ENCODE results near the gene SNAP29. TPM values are rescaled to one million over a fixed set of nuclear protein-coding genes. Genes with fewer than 3 reads are reported as not detected.

Gene SNAP29
- total RNA-seq, 1 experiment from 2014 or later, result 17.9 TPM

- H3K79me2 ChIP-seq (ENCODE audit: insufficient read depth, low read length), result peaks cover 66% of the 10 kb centered on the region
- H3K27me3 Mint-ChIP-seq (ENCODE audit: low read depth), result no peaks in the 10 kb centered on the region
- peak overlapping the region; percentile 98 to 99 for H3K4me3 Mint-ChIP-seq
- H3K27ac Mint-ChIP-seq, result peak overlapping the region in 2 of 3 experiments; percentile 20 to 70; a peak in 3 of 7 replicates
- no peak overlapping the region for H2BK15ac ChIP-seq (ENCODE audit: low read depth, low read length)
- no peak overlapping the region for H3K14ac ChIP-seq (ENCODE audit: insufficient read depth, low read length)
- H3T11ph ChIP-seq (ENCODE audit: low read length), result no peak overlapping the region
- peaks cover 17 to 42% (median 30%) of the 10 kb centered on the region in 3 experiments for H3K36me3 Mint-ChIP-seq (ENCODE audit: insufficient read depth in 1 of 3, low read depth in 3 of 3)
- no CpG with 5 or more reads among the region's 3 CpGs for WGBS (ENCODE audit: extremely low coverage, insufficient read length, low lambda C conversion rate)
- H2BK120ac ChIP-seq (ENCODE audit: low read depth, low read length, poor library complexity, severe bottlenecking), result no peak overlapping the region
- no peak overlapping the region for H3K18ac ChIP-seq (ENCODE audit: insufficient read length, low read depth, low read length)
- no peak overlapping the region for H4K8ac ChIP-seq (replicated peaks; ENCODE audit: insufficient read length, low read depth, low read length)
- H3K56ac ChIP-seq (ENCODE audit: insufficient read length, low read depth, low read length), result no peak overlapping the region
- H3K27me3 ChIP-seq (ENCODE audit: insufficient read depth, low read length), result no peaks in the 10 kb centered on the region
- no peak overlapping the region for H2BK20ac ChIP-seq (ENCODE audit: low read depth, low read length, poor library complexity, severe bottlenecking)
- H3K9ac ChIP-seq (ENCODE audit: extremely low read depth, insufficient read length, low read length), result peak overlapping the region; percentile 13
- H4K91ac ChIP-seq (ENCODE audit: insufficient read length, low read depth, low read length), result no peak overlapping the region
- H2BK12ac ChIP-seq (ENCODE audit: insufficient read length, low read depth, low read length), result no peak overlapping the region
- H3K4me1 ChIP-seq (ENCODE audit: insufficient read depth, low read length), result peaks cover 5% of the 10 kb centered on the region; the same call in 1 of the 2 replicates
- no peaks in the 10 kb centered on the region for H3K9me3 ChIP-seq (ENCODE audit: control insufficient read depth, low read depth, low read length)
- no peaks in the 10 kb centered on the region for H4K20me1 ChIP-seq (ENCODE audit: control insufficient read depth, insufficient read depth, insufficient read length)
- no peak overlapping the region for H3K23ac ChIP-seq (ENCODE audit: insufficient read length, low read depth, low read length)
- no peak overlapping the region for H4K5ac ChIP-seq (ENCODE audit: insufficient read length, low read depth, low read length)
- H3K4ac ChIP-seq (ENCODE audit: low read depth, low read length), result no peak overlapping the region
- H3K79me1 ChIP-seq (ENCODE audit: insufficient read depth, low read depth, low read length, poor library complexity, severe bottlenecking), result peaks cover 4% of the 10 kb centered on the region
- peaks cover 0 to 2% of the 10 kb centered on the region in 2 experiments; a peak in 3 of 5 replicates for H3K9me3 Mint-ChIP-seq
- TF ChIP-seq, protein P1, sequence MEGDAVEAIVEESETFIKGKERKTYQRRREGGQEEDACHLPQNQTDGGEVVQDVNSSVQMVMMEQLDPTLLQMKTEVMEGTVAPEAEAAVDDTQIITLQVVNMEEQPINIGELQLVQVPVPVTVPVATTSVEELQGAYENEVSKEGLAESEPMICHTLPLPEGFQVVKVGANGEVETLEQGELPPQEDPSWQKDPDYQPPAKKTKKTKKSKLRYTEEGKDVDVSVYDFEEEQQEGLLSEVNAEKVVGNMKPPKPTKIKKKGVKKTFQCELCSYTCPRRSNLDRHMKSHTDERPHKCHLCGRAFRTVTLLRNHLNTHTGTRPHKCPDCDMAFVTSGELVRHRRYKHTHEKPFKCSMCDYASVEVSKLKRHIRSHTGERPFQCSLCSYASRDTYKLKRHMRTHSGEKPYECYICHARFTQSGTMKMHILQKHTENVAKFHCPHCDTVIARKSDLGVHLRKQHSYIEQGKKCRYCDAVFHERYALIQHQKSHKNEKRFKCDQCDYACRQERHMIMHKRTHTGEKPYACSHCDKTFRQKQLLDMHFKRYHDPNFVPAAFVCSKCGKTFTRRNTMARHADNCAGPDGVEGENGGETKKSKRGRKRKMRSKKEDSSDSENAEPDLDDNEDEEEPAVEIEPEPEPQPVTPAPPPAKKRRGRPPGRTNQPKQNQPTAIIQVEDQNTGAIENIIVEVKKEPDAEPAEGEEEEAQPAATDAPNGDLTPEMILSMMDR (conservative IDR thresholded peaks at IDR 0.05), result no peak
- H3K27ac ChIP-seq (ENCODE audit: insufficient read length, low read depth, low read length), result no peak overlapping the region
- H3K4me2 ChIP-seq (ENCODE audit: insufficient read depth, insufficient read length, low read length), result peak overlapping the region; percentile 57
- DNase-seq, result no peak
- no peak overlapping the region for H2BK5ac ChIP-seq (ENCODE audit: insufficient read length, low read length)
- H3K4me1 Mint-ChIP-seq, result peaks cover 49 to 54% of the 10 kb centered on the region in 2 experiments
- H2AFZ ChIP-seq (ENCODE audit: low read length), result no peak overlapping the region
- peaks cover 11% of the 10 kb centered on the region for H3K23me2 ChIP-seq (ENCODE audit: insufficient read length, low read depth, low read length, poor library complexity, severe bottlenecking)
- no peak overlapping the region for H2AK5ac ChIP-seq (ENCODE audit: insufficient read length, low read length)
Observed at GRCh38 chr22:20920881-20921203, 62.0 kb downstream of the SNAP29 start.

Data from H9 (cell line).